HG03469 (cell line): ENCODE data around the gene OR4C3.
"Not testable (repeated sequence)": the region's sequence is repeated elsewhere in the genome, so short reads cannot be mapped to it uniquely, and the experiment has no call there.

Experiments used
- ATAC-seq: cut with Tn5 transposase; IDR thresholded peaks from one replicate; pipeline ENCODE4 v1.9.1; 2021; ENCODE audit warnings: mild to moderate bottlenecking, moderate library complexity, moderate number of reproducible peaks; ENCODE audit not compliant: unreplicated experiment

The OR4C3 gene

DNA sequence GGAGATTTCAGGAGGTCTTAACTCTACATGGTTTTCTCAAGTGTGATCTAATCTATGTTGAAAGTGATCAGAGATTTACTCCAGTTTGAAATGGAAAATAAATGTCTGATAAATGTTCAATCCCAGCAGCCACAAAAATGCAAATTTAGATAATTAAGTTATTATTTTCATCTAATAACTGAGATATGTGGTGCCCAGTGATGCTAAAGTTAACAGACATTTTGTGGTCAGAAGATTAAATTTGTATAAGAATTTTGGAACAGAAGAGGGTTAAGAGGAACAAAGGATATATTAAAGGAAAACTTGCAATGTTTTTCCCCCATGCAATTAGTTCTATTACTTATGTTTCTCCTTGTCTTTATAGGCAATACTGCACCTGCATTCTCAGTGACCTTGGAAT lies at the start of gene OR4C3:
TSS of gene OR4C3 (plus strand) at position 301 of the 400 bp plus-strand sequence. CDS start 102 bp downstream, outside the sequence.
- not testable (repeated sequence) for ATAC-seq

DNA sequence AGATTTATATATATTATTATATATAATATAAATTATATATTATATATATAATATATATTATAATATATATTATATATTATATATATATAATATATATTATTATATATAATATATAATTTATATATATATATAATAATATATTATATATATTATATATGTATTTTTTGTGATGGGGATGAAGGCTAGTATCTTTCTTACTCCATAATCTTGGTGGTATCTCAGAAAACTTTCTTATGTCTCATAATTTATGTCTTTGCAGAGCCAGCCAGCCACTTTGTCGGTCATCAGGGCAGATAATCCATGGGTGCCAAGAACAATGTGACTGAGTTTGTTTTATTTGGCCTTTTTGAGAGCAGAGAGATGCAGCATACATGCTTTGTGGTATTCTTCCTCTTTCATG lies 18.8 kb upstream of the OR4C3 start, which contains the start of gene OR4S1:
TSS of gene OR4S1 (plus strand) at position 301 of the 400 bp plus-strand sequence. CDS start at position 301, 0 bp downstream.
- ATAC-seq: no peak

DNA sequence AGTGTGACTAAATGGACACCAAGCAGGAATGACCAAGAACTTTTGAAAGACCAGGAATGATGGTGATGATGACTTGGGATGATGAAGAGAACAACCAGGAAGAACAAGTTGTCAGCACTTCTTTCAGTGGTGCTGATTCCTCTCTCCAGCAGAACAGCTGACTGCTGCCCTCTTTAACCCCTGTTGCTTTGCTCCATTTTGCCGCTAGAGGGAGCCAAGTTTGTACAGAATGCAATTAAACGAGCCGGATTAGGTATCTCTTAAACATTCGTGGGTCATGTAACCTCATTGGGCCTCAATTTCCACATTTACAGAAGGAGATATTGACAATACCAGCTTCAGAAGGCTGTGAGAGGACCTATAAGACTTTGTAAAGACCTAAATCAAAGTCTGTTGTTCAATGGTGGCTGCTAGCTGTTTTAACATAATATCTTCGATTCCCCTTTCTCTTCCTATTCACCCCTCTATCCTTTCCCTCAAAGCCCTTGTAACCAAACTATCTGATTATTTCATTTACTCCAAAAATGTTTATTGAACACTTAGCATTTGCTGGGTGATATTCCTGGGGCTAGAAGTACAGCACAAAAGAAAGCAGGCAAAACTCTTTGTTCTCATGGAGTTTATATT lies 16.8 kb upstream of the OR4C3 start:
- ATAC-seq: peak; percentile 81

DNA sequence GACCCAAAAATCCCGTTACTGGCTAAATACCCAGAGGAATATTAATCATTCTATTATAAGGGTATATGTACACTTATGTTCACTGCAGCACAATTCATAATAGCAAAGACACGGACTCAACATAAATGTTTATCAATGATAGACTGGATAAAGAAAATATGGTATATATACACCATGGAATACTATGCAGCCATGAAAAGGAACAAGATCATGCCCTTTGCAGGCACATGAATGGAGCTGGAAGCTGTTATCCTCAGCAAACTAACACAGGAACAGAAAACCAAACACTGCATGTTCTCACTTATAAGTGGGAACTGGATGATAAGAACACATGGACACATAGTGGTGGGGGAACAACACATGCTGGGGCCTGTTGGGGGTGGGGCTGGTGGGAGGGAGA lies 11.1 kb upstream of the OR4C3 start:
- ATAC-seq: not testable (repeated sequence)

DNA sequence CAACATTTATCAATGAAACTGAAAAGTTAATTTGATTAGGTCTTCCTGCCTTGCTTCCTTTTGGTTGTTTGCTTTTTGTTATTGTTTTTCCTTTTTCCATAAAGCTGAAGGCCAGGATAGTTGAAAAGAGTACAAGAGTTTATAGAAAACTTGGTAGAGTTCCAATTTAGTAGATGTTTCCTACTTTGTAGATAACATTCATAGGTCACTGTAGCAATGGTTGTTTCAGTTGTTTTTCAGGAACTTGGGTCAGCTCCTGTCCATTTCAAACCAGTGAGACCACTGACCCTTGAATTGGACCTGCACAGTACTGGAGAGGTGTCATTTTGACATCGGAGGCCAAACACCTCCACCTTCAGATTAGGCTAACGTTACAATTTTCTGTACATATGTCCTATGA lies 4.9 kb upstream of the OR4C3 start:
- not testable (repeated sequence) for ATAC-seq

DNA sequence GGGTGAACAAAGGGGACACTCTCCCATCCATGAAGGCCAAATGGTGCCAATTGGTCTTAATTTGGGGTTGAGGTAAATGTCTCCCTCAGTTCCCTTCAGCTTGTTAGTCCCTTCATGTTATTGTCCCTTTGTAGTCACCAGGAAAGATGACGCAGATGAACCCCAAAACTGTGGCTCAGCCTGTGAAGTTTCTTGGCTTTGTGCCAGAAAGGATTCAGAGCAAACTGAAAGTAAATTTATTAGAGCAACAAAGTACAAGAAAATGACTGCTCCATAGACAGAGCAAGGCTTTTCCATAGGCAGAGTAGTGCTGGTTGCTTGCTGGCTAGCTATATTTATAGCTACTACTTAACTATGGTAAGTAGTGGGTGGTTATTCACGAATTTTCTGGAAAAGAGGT lies 16.7 kb downstream of the OR4C3 start:
- ATAC-seq: no peak

DNA sequence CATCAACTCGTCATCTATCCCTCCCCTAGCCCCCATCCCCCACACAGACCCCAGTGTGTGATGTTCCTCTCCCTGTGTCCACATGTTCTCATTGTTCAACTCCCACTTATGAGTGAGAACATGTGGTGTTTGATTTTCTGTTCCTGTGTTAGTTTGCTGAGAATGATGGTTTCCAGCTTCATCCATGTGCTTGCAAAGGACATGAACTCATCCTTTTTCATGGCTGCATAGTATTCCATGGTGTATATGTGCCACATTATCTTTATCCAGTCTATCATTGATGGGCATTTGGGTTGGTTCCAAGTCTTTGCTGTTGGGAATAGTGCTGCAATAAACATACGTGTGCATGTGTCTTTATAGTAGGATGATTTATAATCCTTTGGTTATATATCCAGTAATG lies 17.8 kb downstream of the OR4C3 start:
- ATAC-seq: not testable (repeated sequence)

DNA sequence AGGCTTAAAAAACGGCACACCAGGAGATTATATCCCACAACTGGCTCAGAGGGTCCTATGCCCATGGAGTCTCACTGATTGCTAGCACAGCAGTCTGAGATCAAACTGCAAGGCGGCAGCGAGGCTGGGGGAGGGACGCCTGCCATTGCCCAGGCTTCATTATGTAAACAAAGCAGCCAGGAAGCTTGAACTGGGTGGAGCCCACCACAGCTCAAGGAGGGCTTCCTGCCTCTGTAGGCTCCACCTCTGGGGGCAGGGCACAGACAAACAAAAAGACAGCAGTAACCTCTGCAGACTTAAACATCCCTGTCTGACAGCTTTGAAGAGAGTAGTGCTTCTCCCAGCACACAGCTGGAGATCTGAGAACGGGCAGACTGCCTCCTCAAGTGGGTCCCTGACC lies 21.6 kb downstream of the OR4C3 start:
- ATAC-seq: not testable (repeated sequence)

DNA sequence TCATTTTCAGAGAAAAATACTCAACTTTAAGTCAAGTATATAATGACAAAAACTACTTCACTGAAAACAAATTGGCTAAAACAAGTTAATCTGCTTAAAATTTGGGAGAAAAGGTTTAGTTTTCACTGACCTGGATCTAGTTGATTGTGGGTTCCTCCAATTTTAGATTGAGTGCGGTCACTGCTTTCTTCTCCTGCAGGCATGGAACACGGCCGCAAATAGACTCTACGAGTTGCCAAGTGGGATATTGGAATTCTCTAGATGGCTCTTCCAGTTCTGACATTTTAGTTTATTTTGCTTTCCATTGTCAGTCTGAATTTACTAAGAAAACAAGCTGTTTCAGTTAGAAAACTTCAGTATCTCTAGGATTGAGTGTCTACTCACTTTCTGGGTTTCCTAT lies 29.3 kb downstream of the OR4C3 start:
- no peak for ATAC-seq

DNA sequence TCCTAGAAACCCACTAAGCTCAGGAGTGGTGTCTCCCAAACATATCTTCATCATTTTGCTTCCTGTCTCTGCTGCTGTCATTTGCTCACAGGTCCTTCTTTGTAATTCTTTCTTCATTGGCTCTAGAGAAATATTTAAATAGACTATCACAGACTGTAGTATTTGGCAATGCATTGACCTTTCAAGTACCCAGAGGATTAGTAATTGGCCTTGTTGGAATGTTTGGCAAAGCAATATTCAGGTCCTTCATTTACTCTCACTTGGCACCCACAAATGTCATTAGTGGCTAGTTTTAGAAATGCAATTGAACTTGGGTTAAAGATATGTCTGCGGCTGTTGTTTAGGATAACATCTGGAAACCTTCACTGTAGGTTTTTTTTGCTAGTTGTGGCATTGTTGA lies 30.0 kb downstream of the OR4C3 start:
- no peak for ATAC-seq

DNA sequence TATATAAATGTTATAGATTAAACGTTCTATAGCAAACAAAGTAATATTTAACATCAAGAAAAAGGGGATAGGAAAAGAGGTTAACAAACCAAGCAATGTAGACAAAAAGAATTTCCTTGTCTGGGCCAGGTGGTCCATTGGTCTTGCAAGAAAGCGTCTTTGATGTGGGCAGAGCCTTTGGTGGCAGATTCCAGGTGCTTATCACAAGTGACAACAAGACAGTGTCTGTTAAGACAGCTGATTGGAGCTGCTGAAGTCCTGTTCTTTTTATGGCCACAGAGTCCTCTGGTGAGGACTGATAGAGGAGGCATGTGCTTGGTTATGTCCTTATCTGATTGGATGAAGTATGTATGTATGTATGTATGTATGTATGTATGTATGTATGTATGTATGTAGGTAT lies 36.6 kb downstream of the OR4C3 start:
- ATAC-seq: not testable (repeated sequence)

DNA sequence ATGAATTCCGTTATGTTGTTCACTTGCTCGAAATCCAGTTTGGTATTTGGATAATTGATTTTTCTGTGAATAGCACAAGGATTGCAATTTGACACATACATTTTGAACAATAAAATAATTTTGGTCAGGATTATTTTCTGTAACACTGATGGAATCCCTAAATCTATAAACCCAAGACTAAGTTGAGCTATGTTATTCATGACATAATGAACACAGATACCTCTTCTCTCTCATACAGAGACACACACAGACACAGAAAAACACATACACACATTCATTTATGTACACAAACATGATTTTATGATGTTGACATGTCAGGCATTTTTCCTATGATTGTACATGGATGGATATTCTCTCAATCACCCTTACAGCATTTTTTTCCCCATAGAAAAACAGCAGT lies 41.6 kb downstream of the OR4C3 start, which contains the start of gene OR4C5:
TSS of gene OR4C5 (minus strand) at position 101 of the 400 bp plus-strand sequence. CDS start at position 101, 0 bp downstream.
- ATAC-seq: no peak
